ENCODE results near the gene AIG1.
"Not testable (repeated sequence)": the region's sequence is repeated elsewhere in the genome, so short reads cannot be mapped to it uniquely, and the experiment has no call there.

AIG1 gene

DNA sequence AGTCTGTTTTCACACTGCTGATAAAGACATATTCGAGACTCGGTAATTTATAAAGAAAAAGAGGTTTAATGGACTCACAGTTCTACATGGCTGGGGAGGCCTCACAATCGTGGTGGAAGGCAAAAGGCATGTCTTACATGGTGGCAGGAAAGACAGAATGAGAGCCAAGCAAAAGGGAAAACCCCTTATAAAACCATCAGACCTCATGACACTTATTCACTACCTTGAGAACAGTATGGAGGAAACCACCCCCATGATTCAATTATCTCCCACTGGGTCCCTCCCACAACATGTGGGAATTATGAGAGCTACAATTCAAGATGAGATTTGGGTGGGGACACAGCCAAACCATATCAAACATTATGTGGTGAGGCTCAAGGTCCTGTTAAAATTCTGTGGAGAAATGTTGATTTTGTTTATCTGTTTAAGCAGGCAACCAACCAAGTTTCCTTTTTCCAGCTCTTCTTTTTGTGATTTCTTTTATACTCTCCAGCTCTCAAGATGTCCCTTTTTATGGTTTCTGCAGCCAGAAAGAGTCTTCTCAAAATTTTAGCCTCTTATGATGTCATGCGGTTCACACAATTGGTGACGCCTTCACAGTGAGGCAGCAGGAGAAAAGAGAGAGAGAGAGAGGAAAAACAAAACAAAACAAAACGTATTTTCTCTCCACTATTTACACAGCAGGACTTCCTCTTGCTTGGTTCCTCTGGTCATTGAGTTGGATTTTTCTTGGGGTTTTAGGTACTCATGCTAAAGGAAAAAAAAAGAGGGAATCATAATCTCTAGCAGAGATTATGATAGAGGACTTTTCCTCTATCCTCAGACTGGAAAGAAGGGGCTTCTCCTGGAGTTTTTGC lies 18.0 kb downstream of the AIG1 start:
- no peak overlapping the region for H3K27ac ChIP-seq
- no peak overlapping the region for H3K4me3 ChIP-seq
- no peak for DNase-seq (ENCODE audit: low spot score)
- no peak for TF ChIP-seq CTCF (IDR thresholded peaks at IDR 0.05)

- TF ChIP-seq CTCF (IDR thresholded peaks at IDR 0.05): no peak
- H3K4me3 ChIP-seq: no peak overlapping the region
- no peak overlapping the region for H3K27ac ChIP-seq
- DNase-seq (ENCODE audit: low spot score): no peak
Measured at GRCh38 chr6:143079325-143079640, 18.6 kb downstream of the AIG1 start.

- H3K27ac ChIP-seq; DNase-seq (ENCODE audit: low spot score); H3K4me3 ChIP-seq: not testable (repeated sequence)
Measured at GRCh38 chr6:143082274-143082673, 21.6 kb downstream of the AIG1 start.

- not testable (repeated sequence) for DNase-seq (ENCODE audit: low spot score); H3K4me3 ChIP-seq; H3K27ac ChIP-seq
Measured at GRCh38 chr6:143084019-143084418, 23.3 kb downstream of the AIG1 start.

DNA sequence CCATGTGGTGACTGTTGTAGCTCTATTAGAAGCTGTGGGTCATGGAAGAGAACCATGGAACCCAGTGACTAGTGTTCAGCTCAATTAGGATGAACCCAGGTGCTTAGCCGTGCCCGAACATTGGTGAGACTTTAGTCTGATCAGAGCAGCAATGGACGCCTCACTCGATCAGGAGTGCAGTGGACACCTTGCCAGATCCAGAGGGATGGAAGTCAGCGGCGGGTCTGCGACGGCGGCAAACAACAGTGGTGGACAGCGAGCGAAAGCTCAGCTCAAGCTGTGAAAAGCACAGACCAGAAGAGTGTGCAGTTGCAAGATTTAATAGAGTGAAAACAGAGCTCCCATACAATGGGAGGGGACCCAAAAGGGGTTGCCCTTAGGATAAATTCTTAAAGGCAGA lies 26.6 kb downstream of the AIG1 start:
- not testable (repeated sequence) for H3K4me3 ChIP-seq; DNase-seq (ENCODE audit: low spot score); H3K27ac ChIP-seq

GRCh38 chr6:143087856-143088255 lies 27.2 kb downstream of the AIG1 start:
- Histone ChIP-seq H3K27ac (no peak overlapping the region), H3K4me3 (no peak overlapping the region)
- no peak for DNase-seq (ENCODE audit: low spot score)
- TF ChIP-seq CTCF (IDR thresholded peaks at IDR 0.05): no peak

DNA sequence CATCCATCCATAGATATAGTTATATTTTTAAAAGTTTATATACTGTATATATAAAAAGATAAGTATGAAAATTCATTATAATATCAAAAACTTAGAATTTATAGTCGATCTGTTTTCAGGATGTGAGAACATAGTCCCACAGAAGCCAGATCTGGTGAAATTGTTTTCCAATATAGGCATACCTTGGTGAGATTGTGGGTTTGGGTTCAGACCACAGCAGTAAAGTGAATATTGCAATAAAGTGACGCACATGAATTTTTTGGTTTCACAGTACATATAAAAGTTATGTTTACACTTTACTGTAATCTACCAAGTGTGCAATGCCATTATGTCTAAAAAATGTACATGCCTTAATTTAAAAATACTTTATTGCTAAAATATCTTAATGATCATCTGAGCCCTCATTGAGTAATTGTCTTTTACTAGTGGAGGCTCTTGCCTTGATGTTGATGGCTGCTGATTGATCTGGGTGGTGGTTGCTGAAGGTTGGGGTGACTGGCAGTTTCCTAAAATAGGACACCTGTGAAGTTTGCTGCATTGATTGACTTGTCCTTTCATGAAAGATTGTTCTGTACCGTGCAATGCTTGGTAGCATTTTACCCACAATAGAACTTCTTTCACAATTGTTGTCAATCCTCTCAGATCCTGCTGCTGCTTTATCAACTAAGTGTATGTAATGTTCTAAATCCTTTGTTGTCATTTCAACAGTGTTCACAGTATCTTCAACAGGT lies 29.8 kb downstream of the AIG1 start:
- DNase-seq (ENCODE audit: low spot score): no peak
- no peak overlapping the region for H3K27ac ChIP-seq
- no peak overlapping the region for H3K4me3 ChIP-seq
- TF ChIP-seq CTCF (IDR thresholded peaks at IDR 0.05): no peak

DNA sequence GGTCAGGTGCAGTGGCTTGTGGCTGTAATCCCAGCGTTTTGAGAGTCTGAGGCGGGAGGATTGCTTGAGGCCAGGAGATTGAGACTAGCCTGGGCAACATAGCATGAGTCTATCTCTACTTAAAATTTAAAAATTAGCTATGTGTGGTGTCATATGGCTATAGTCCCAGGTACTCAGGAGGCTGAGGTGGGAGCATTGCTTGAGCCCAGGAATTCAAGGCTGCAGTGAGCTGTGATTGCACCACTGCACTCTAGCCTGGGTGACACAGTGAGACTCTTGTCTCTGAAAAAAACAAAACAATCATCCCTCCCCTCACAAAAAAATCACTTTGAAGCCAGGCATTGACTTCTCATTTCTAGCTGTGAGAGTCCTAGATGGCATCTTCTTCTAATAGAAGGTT lies 32.1 kb downstream of the AIG1 start:
- Histone ChIP-seq H3K27ac (no peak overlapping the region), H3K4me3 (no peak overlapping the region)
- DNase-seq (ENCODE audit: low spot score): no peak
- TF ChIP-seq CTCF (IDR thresholded peaks at IDR 0.05): no peak

Data from coronary artery (tissue), 2 donors.